Measurements from ENCODE around the gene FABP6. TPM values are rescaled to one million over a fixed set of nuclear protein-coding genes. Genes with fewer than 3 reads are reported as not detected.
"Not testable (repeated sequence)": the region's sequence is repeated elsewhere in the genome, so short reads cannot be mapped to it uniquely, and the experiment has no call there.

FABP6 gene
- not detected for polyA plus RNA-seq (ENCODE audit: insufficient read length)
- long read RNA-seq, donor 1: 0 reads
- long read RNA-seq, donor 2: 0 reads
- long read RNA-seq, donor 3: 0 reads
- long read RNA-seq, donor 4: 0 reads
- long read RNA-seq, donor 5: 0 reads
- long read RNA-seq, donor 6: 0 reads
- long read RNA-seq, donor 7: 0 reads
- long read RNA-seq, donor 8: 0 reads

GRCh38 chr5:160229190-160229742 is at the start of gene FABP6:
Gene FABP6 (plus strand): TSS chr5:160229506. CDS start chr5:160229558, 52 bp downstream.
- no peak for DNase-seq

- no peak for DNase-seq
These were observed 48.4 kb upstream of the FABP6 start for GRCh38 chr5:160180931-160181330.

GRCh38 chr5:160181965-160182622 is 47.2 kb upstream of the FABP6 start:
- DNase-seq: no peak

GRCh38 chr5:160183075-160183474 is 46.2 kb upstream of the FABP6 start:
- no peak for DNase-seq

GRCh38 chr5:160185626-160186360 is 43.5 kb upstream of the FABP6 start:
- DNase-seq: no peak

GRCh38 chr5:160186480-160186879 is 42.8 kb upstream of the FABP6 start:
- DNase-seq: no peak

- DNase-seq: no peak
These were observed 42.2 kb upstream of the FABP6 start for GRCh38 chr5:160187091-160187490.

- DNase-seq: peak; percentile 41
These were observed 40.9 kb upstream of the FABP6 start for GRCh38 chr5:160188141-160189015.

- no peak for DNase-seq
These were observed 36.9 kb upstream of the FABP6 start for GRCh38 chr5:160192424-160192823.

GRCh38 chr5:160193076-160193475 is 36.2 kb upstream of the FABP6 start:
- DNase-seq: not testable (repeated sequence)

- DNase-seq: not testable (repeated sequence)
These were observed 35.5 kb upstream of the FABP6 start for GRCh38 chr5:160193790-160194189.

- peak; percentile 44 for DNase-seq
These were observed 31.8 kb upstream of the FABP6 start for GRCh38 chr5:160197341-160198144.

GRCh38 chr5:160198146-160198545 is 31.2 kb upstream of the FABP6 start:
- no peak for DNase-seq

- no peak for DNase-seq
These were observed 30.4 kb upstream of the FABP6 start for GRCh38 chr5:160198841-160199409.

GRCh38 chr5:160199410-160199911 is 29.8 kb upstream of the FABP6 start:
- DNase-seq: peak; percentile 66

- no peak for DNase-seq
These were observed 22.2 kb upstream of the FABP6 start for GRCh38 chr5:160207061-160207460.

- no peak for DNase-seq
These were observed 19.4 kb upstream of the FABP6 start for GRCh38 chr5:160209917-160210316.

- DNase-seq: no peak
These were observed 18.7 kb upstream of the FABP6 start for GRCh38 chr5:160210606-160211005.

GRCh38 chr5:160211352-160211751 is 18.0 kb upstream of the FABP6 start:
- DNase-seq: no peak

- DNase-seq: no peak
These were observed 15.8 kb upstream of the FABP6 start for GRCh38 chr5:160213537-160213936.

- DNase-seq: no peak
These were observed 9.9 kb upstream of the FABP6 start for GRCh38 chr5:160219356-160219755.

Measured in left kidney (tissue), 8 donors.